ENCODE data around the gene TSTD2.

The TSTD2 gene

GRCh38 chr9:97632985-97633858 lies at the start of gene TSTD2, which contains the start of gene NCBP1:
Gene TSTD2 (minus strand): TSS chr9:97633368. CDS start chr9:97627562, 5,806 bp downstream.
Gene NCBP1 (plus strand): TSS chr9:97633821. CDS start chr9:97633882, 61 bp downstream.
- no peak for TF ChIP-seq CTCF (IDR thresholded peaks at IDR 0.05; ENCODE audit: low read depth, low read length, missing control alignments)
- in situ Hi-C loops (cut with HindIII; ENCODE audit: low sequenced_read_pairs) = no loop called here
- peak; percentile 95 for DNase-seq (ENCODE audit: low read depth)
- peak within 1 kb of the TSS; percentile 92 for H3K4me3 ChIP-seq (ENCODE audit: low read depth, low read length)

- TF ChIP-seq CTCF (IDR thresholded peaks at IDR 0.05; ENCODE audit: low read depth, low read length, missing control alignments) = no peak
- DNase-seq (ENCODE audit: low read depth) = no peak
- H3K4me3 ChIP-seq (ENCODE audit: low read depth, low read length) = no peak overlapping the region
- in situ Hi-C loops (cut with HindIII; ENCODE audit: low sequenced_read_pairs) = no loop called here
Observed at GRCh38 chr9:97682242-97682641, 49.1 kb upstream of the TSTD2 start.

GRCh38 chr9:97675655-97676054 lies 42.5 kb upstream of the TSTD2 start:
- no peak for DNase-seq (ENCODE audit: low read depth)
- in situ Hi-C loops (cut with HindIII; ENCODE audit: low sequenced_read_pairs) = no loop called here
- TF ChIP-seq CTCF (IDR thresholded peaks at IDR 0.05; ENCODE audit: low read depth, low read length, missing control alignments) = no peak
- H3K4me3 ChIP-seq (ENCODE audit: low read depth, low read length) = no peak overlapping the region

GRCh38 chr9:97673922-97674321 lies 40.8 kb upstream of the TSTD2 start:
- no peak for TF ChIP-seq CTCF (IDR thresholded peaks at IDR 0.05; ENCODE audit: low read depth, low read length, missing control alignments)
- no peak overlapping the region for H3K4me3 ChIP-seq (ENCODE audit: low read depth, low read length)
- no peak for DNase-seq (ENCODE audit: low read depth)
- in situ Hi-C loops (cut with HindIII; ENCODE audit: low sequenced_read_pairs) = no loop called here

- no peak for DNase-seq (ENCODE audit: low read depth)
- H3K4me3 ChIP-seq (ENCODE audit: low read depth, low read length) = no peak overlapping the region
- in situ Hi-C loops (cut with HindIII; ENCODE audit: low sequenced_read_pairs) = no loop called here
- TF ChIP-seq CTCF (IDR thresholded peaks at IDR 0.05; ENCODE audit: low read depth, low read length, missing control alignments) = no peak
Observed at GRCh38 chr9:97672403-97672802, 39.2 kb upstream of the TSTD2 start.

GRCh38 chr9:97670586-97670985 lies 37.4 kb upstream of the TSTD2 start:
- TF ChIP-seq CTCF (IDR thresholded peaks at IDR 0.05; ENCODE audit: low read depth, low read length, missing control alignments) = no peak
- no peak overlapping the region for H3K4me3 ChIP-seq (ENCODE audit: low read depth, low read length)
- no peak for DNase-seq (ENCODE audit: low read depth)
- in situ Hi-C loops (cut with HindIII; ENCODE audit: low sequenced_read_pairs) = no loop called here

All from astrocyte of the cerebellum (primary cell).